Measurements from ENCODE around the gene PIK3R4. TPM values are rescaled to one million over a fixed set of nuclear protein-coding genes. Genes with fewer than 3 reads are reported as not detected.

PIK3R4 gene
- total RNA-seq, 1 experiment from 2014 or later, result 20.0 TPM

DNA sequence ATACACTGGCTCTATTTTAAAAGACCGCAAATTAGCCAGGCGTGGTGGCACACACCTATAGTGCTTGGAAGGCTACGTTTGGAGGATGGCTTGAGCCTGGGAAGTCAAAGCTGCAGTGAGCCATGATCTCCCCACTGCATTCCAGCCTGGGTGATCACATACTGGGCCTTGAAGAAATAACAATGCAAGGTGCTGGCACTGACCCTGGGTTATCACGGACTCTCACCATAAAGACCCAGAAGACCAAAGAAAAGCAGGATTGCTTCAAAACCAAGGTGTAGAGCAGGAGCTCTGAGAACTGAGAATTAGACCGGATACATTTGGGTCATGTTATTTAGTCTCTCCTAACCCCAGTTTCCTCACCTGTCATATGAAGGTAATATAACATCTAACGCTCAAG, 14.8 kb downstream of the PIK3R4 start:
- H3K36me3 Mint-ChIP-seq (ENCODE audit: insufficient read depth, unreplicated experiment), result no peaks in the 10 kb centered on the region
- H3K9me3 Mint-ChIP-seq (ENCODE audit: unreplicated experiment), result no peaks in the 10 kb centered on the region
- Histone ChIP-seq H3K27me3 (replicated peaks; ENCODE audit: control insufficient read depth, insufficient read depth, low read length) (no peaks in the 10 kb centered on the region), H3K9me3 (no peaks in the 10 kb centered on the region), H3K4me1 (peaks cover 22% of the 10 kb centered on the region), H3K4me3 (ENCODE audit: low read depth, low read length) (no peak overlapping the region), H3K36me3 (ENCODE audit: control insufficient read depth, insufficient read depth, low read length) (peaks cover 1% of the 10 kb centered on the region; the same call in 1 of the 2 replicates)
- POLR2A ChIA-PET, result no interaction called here
- intact Hi-C loops (cut with micrococcal nuclease; ENCODE audit: unreplicated experiment), result loop anchor here (2.0 kb wide), 1 partner anchor 15 kb away; the partner anchor contains the start of gene PIK3R4
- CTCF ChIA-PET, result no interaction called here
- BruUV-seq (replicated peaks), result no TSS peak
- peaks cover 6% of the 10 kb centered on the region for H3K4me1 Mint-ChIP-seq (ENCODE audit: low read depth, unreplicated experiment)
- no peak for TF ChIP-seq CTCF (IDR thresholded peaks at IDR 0.05; ENCODE audit: insufficient read depth in 1 of 2, low read depth in 1 of 2, low read length in 1 of 2, severe bottlenecking in 1 of 2, unreplicated experiment in 1 of 2)
- H3K4me3 Mint-ChIP-seq (ENCODE audit: unreplicated experiment), result no peak overlapping the region
- DNase-seq, result no peak
- H3K27ac Mint-ChIP-seq (ENCODE audit: unreplicated experiment), result no peak overlapping the region
- no peaks in the 10 kb centered on the region for H3K27me3 Mint-ChIP-seq (ENCODE audit: insufficient read depth, unreplicated experiment)

- Histone ChIP-seq H3K27me3 (replicated peaks; ENCODE audit: control insufficient read depth, insufficient read depth, low read length) (no peaks in the 10 kb centered on the region), H3K4me1 (peaks cover 17% of the 10 kb centered on the region), H3K36me3 (ENCODE audit: control insufficient read depth, insufficient read depth, low read length) (peaks cover 1% of the 10 kb centered on the region; the same call in 1 of the 2 replicates), H3K4me3 (ENCODE audit: low read depth, low read length) (no peak overlapping the region), H3K9me3 (no peaks in the 10 kb centered on the region)
- H3K9me3 Mint-ChIP-seq (ENCODE audit: unreplicated experiment), result no peaks in the 10 kb centered on the region
- no peak overlapping the region for H3K4me3 Mint-ChIP-seq (ENCODE audit: unreplicated experiment)
- ChIA-PET POLR2A (interaction anchor here (0.6 kb wide), 1 partner anchor 296 kb away, joined by 3 read pairs; no protein-coding TSS in a partner anchor), CTCF (interaction anchor here (1.3 kb wide), 1 partner anchor 164 kb away, joined by 3 read pairs; no protein-coding TSS in a partner anchor)
- no TSS peak for BruUV-seq (replicated peaks)
- peaks cover 10% of the 10 kb centered on the region for H3K36me3 Mint-ChIP-seq (ENCODE audit: insufficient read depth, unreplicated experiment)
- H3K27me3 Mint-ChIP-seq (ENCODE audit: insufficient read depth, unreplicated experiment), result no peaks in the 10 kb centered on the region
- intact Hi-C loops (cut with micrococcal nuclease; ENCODE audit: unreplicated experiment), result no loop called here
- DNase-seq, result no peak
- H3K4me1 Mint-ChIP-seq (ENCODE audit: low read depth, unreplicated experiment), result peaks cover 6% of the 10 kb centered on the region
- H3K27ac Mint-ChIP-seq (ENCODE audit: unreplicated experiment), result no peak overlapping the region
- no peak for TF ChIP-seq CTCF (IDR thresholded peaks at IDR 0.05; ENCODE audit: insufficient read depth in 1 of 2, low read depth in 1 of 2, low read length in 1 of 2, severe bottlenecking in 1 of 2, unreplicated experiment in 1 of 2)
Observed at GRCh38 chr3:130729154-130729553, 17.5 kb downstream of the PIK3R4 start.

- ChIA-PET CTCF (interaction anchor here (0.6 kb wide), 1 partner anchor 35 kb away, joined by 4 read pairs; no protein-coding TSS in a partner anchor), POLR2A (no interaction called here)
- Mint-ChIP-seq H3K4me1 (ENCODE audit: low read depth, unreplicated experiment) (peaks cover 6% of the 10 kb centered on the region), H3K4me3 (ENCODE audit: unreplicated experiment) (no peak overlapping the region), H3K9me3 (ENCODE audit: unreplicated experiment) (no peaks in the 10 kb centered on the region), H3K27me3 (ENCODE audit: insufficient read depth, unreplicated experiment) (no peaks in the 10 kb centered on the region), H3K27ac (ENCODE audit: unreplicated experiment) (no peak overlapping the region), H3K36me3 (ENCODE audit: insufficient read depth, unreplicated experiment) (peaks cover 11% of the 10 kb centered on the region)
- Histone ChIP-seq H3K27me3 (replicated peaks; ENCODE audit: control insufficient read depth, insufficient read depth, low read length) (no peaks in the 10 kb centered on the region), H3K4me3 (ENCODE audit: low read depth, low read length) (no peak overlapping the region), H3K36me3 (ENCODE audit: control insufficient read depth, insufficient read depth, low read length) (peaks cover 1% of the 10 kb centered on the region; the same call in 1 of the 2 replicates), H3K9me3 (no peaks in the 10 kb centered on the region), H3K4me1 (peaks cover 6% of the 10 kb centered on the region; the same call in 1 of the 2 replicates)
- intact Hi-C loops (cut with micrococcal nuclease; ENCODE audit: unreplicated experiment), result no loop called here
- BruUV-seq (replicated peaks), result no TSS peak
- TF ChIP-seq CTCF (IDR thresholded peaks at IDR 0.05; ENCODE audit: insufficient read depth in 1 of 2, low read depth in 1 of 2, low read length in 1 of 2, severe bottlenecking in 1 of 2, unreplicated experiment in 1 of 2), result no peak
- DNase-seq, result no peak
Observed at GRCh38 chr3:130728037-130728436, 18.6 kb downstream of the PIK3R4 start.

Data from Caco-2 (cell line).